HG03060 (cell line): Measurements from ENCODE around the gene BRD9.
"Not testable (repeated sequence)": the region's sequence is repeated elsewhere in the genome, so short reads cannot be mapped to it uniquely, and the experiment has no call there.

Source experiments
- ATAC-seq: cut with Tn5 transposase; IDR thresholded peaks from one replicate; pipeline ENCODE4 v1.9.1; 2021; ENCODE audit warnings: low read depth, moderate number of reproducible peaks; ENCODE audit not compliant: unreplicated experiment

BRD9 gene

DNA sequence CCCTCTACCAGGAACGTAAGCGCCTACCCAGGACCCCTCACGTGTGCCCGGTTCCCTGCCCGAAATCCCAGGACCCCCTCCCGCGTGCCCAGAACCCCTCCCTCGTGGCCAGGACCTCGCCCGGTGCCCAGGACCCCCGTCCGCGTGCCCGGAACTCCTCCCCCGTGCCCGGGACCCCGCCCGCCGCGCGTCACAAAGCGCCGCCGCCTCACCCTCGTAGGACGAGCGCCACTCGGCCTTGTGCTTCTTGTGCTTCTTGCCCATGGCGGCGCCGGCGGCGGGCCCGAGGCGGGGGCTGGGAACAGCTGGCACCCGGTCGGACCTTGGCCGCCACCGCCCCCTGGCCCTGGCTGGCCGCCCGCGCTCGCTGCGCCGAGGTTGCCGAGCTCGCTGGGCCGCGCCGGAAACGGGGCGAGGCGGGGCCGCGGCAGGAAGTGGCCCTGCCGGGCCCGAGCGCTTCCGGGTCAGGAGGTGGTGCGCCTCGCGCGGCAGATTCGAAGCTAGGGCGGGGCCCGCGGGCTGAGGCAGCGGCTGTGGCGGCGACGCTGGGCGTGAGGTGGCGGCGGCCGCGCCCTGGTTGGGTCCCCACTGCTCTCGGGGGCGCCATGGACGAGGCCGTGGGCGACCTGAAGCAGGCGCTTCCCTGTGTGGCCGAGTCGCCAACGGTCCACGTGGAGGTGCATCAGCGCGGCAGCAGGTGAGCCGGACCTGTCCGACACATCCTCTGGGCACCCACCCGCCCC is at the start of gene BRD9, which contains the start of gene TRIP13:
TSS of gene BRD9 (minus strand) at position 408 of the 743 bp plus-strand sequence. CDS start at position 264, 144 bp downstream.
TSS of gene TRIP13 (plus strand) at position 491 of the 743 bp plus-strand sequence. CDS start at position 606, 115 bp downstream.
- ATAC-seq = peak; percentile 87

DNA sequence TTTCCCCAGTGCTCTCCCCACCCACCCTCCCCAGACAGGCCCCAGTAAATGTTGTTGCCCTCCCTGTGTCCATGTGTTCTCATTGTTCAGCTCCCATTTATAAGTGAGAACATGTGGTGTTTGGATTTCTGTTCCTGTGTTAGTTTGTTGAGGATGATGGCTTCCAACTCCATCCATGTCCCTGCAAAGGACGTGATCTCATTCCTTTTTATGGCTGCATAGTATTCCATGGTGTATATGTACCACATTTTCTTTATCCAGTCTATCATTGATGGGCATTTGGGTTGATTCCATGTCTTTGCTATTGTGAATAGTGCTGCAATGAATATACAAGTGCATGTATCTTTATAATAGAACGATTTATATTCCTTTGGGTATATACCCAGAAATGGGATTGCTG is 48.1 kb upstream of the BRD9 start:
- ATAC-seq = not testable (repeated sequence)

DNA sequence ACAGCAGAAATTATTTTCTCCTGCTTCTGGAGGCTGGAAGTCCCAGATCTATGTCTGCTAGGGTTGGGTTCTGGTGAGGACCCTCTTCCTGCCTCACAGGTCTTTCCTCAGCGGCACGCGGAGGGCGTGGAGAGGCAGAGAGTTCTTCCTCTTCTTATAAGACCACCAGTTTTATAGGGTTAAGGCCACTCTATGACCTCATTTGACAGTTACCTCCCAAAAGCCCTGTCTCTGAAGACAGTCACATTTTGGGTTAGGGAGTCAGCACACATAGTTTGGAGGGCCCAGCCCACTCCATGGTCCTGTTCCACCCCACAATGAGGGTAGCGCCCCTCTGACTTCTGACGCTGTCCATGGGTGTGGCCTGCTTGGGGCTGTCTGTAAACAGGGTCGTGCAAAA is 46.8 kb upstream of the BRD9 start:
- ATAC-seq = no peak

DNA sequence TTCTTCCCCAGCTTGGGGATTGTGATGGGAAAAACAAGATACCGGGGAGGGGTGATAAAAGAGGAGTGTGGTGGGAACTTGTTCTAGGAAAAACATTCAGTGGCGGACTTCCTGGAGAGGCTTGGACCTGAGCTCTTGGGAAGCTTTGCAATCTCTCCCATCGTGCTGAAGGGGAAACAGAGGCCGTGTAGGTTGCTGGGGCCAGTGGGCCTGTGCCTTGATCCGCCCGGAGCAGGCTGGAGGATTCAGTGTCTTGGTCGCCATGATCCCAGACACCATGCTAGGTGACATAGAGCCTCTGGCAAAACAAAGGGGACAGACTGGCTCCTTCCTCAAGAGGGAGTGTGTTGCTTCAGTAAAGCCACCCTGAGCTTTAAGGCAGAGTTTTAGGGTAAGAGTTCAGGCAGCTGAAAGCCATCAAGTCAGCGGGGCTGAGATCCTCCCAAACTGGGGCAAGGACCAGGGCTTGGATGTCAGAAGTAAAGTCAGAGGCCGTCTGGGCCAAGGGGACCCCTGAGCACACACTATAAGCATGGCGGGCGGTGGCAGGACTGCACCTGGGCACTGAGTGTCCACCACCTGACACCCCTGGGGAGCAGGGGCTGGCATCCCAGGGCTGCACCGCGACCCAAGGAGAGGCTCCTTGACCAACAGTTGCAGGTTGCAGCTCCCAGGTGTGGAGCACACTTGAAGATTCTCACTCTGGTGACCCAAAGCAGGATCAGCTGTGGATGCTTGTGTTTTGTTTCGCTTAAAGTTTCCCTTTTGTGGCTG is 44.7 kb upstream of the BRD9 start:
- no peak for ATAC-seq

DNA sequence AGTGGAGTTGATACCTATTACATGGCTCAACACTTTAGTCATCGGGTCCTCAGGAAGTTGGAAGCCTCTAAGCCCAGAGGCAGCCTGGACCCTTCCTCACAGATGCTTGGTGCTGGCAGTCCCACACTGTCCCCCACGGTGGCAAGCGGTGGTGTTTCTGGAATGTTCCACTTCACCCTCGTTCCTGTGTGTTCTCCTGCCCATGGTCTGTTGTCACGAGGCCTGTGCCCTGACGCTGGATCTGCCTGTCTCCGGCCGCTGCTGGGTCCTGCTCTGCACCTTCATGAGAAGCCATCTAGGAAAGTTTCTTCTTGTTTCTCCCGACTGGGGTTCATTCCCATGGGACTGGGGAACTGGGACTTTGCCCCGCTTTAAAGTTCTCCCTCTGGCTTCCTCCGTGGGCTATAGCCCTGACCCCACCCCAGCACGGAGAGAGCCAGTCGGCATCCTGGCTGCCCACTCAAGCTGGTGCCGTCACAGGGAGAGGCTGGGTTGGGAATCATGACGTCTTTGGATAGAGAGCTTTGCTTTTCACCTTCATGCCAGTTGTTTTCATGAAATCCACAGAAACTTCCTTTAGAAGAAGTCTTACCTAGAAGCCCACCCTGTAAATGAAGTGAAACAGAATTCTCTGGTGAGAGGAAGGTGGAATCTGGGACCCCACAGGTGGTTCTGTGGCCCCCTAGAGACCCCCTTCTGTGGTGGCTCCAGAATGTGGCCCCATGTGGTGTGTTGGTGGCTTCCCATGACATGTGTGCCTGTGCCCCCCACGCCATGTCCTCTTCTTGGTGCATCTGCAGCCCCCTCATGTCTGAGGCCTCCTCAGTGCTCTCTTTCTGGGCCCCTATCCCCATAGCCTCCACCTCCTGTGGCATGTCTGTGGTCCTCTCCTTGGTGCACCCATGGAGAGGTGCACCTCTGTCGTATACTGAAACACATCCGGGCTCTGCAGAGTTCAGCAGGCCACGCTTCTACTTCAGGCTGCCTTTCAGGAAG is 43.8 kb upstream of the BRD9 start:
- no peak for ATAC-seq

DNA sequence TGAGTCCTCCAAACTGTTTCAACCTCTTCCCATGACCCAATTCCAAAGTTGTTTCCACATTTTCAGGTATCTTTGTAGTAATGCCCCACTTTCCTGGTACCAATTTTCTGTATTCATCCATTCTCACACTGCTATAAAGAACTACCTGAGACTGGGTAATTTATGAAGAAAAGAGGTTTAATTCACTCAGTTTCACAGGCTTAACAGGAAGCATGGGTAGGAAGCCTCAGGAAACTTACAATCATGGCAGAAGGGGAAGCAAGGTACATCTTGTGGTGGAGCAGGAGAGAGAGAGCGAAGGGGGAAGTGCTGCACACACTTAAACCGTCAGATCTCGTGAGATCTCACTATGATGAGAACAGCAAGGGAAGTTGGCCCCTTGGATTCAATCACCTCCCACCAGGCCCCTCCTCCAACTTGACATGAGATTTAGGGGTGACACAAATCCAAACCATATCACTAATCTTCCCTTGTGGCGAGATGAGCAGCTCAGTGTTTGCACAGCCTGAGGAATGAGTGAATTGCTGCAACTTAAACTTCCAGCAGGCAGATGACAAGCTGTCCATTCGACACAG is 43.0 kb upstream of the BRD9 start:
- no peak for ATAC-seq

DNA sequence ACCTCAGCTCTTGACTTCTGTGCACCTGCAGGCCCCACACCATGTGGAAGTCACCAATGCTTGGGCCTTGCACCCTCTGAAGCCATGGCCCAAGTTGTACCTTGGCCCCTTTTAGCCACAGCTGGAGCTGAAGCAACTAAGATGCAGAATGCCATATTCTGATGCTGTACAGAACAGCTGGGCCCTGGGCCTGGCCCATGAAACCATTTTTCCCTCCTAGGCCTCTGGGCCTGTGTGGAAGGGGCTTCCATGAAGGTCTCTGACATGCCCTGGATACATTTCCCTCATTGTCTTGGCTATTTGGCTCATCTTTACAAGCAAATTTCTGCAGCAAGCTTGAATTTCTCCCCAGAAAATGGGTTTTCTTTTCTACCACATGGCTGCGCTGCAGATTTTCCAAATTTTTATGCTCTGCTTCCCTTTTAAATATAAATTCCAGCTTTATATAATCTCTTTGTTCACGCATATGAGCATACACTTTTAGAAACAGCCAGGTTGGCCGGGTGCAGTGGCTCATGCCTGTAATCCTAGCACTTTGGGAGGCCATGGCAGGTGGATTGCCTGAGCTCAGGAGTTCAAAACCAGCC is 41.9 kb upstream of the BRD9 start:
- ATAC-seq = not testable (repeated sequence)

DNA sequence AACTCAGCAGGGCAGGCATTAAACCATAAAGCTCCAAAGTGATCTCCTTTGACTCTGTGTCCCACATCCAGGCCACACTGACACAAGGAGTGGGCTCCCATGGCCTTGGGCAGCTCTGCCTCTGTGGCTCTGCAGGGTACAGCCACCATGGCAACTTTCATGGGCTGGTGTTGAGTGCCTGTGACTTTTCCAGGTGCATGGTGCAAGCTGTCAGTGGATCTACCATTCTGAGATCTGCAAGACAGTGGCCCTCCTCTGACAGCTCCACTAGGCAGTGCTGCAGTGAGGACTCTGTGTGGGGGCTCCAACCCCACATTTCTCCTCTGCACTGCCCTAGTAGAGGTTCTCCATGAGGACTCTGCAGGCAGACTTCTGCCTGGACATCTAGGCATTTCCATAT is 41.4 kb upstream of the BRD9 start:
- not testable (repeated sequence) for ATAC-seq

DNA sequence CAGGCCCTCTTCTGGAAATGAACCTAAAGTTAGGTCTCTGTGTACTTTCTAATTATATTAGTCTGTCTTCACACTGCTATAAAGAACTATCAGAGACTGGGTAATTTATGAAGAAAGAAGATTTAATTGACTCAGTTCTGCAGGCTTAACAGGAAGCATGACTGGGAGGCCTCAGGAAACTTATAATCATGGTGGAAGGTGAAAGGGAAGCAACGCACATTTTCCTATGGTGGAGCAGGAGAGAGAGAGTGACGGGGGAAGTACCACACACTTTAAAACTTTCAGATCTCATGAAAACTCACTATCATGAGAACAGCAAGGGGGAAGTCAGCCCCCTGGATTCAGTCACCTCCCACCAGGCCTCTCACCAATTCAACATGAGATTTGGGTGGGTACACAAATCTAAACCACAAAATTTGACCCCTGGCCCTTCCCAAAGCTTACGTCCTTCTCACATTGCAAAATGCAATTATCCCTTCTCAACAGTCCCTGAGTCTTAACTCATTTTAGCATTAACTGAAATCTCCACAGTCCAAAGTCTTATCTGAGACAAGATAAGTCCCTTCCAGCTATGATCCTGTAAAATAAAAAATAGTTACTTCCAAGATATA is 40.8 kb upstream of the BRD9 start:
- ATAC-seq = no peak

DNA sequence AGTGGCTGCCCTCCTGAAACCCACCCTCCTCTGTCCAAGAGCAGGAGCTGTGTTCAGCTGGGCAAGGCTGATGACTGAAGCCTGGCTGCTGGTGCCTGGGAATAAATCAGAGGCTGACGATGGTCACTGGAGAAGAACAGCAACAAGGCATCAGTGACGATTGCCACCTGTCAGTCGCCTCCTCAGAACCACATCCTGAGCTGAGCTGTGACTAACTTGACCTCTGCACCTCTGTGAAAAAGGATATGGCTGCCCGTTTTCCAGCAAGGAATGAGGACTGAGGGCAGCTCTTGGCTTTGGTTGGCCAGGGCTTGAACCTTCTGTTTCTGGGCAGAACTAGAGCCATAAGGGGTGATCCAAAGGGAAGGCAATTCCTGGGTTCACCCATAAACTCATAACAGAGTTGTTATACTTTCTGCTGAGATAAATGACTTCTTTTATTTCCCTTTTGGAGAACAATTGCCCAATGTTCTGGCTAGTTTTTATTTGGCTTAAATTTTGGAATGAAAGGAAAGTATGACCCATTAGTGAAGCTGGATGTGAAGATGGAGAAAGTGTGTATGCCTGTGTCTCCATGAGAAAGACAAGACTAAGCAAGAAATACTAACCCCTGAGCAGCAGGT is 40.1 kb upstream of the BRD9 start:
- no peak for ATAC-seq

DNA sequence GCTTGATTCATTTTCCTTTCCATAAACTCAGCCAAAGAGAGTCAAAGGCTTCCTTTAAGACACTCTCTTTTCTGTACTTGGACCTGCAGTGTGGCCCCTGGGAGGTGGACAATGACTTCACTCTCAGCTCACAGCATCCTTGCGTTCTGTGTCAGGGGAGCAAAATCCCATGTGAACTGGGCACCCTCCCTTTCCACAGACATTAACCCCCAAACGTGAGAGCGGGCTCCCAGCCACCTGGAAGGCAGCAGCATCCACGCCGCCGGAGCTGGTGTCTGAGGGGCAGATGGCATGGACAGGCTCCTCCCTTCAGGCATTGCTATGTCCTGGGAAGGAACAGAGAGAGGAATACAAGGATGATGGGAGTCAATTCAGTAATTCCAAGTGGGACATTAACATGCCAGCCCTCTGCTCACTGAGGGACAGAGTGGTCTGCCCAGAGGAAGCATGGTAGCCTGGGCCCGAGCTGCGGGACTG is 39.6 kb upstream of the BRD9 start:
- ATAC-seq = no peak

DNA sequence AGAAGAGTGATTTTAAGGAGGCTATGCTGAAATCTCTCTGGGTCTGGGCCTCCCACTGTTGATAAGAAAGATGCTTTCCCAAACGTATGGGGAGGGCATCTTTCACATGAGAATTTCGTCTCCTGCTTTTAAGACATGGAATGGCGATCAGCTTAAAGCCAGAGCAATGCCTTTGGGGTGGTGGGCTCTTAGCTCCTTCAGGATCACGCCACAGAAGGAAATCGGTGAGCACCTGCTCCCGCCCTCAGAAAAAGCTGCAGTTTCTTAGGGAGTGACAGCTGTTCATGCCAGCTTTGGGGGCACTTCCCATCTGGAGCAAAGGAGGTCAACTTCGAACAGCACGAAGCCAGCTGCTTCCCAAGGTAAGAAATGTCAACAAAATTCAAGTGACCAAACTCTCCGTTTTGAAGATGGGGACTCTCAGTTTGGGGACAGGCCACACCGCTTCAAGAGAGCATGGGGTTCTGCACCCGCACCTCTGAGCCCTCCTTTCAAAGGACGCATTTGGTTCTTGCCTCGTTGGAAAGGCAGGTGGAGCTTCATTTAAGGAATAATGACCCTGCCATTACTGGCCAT is 39.1 kb upstream of the BRD9 start:
- ATAC-seq = no peak

DNA sequence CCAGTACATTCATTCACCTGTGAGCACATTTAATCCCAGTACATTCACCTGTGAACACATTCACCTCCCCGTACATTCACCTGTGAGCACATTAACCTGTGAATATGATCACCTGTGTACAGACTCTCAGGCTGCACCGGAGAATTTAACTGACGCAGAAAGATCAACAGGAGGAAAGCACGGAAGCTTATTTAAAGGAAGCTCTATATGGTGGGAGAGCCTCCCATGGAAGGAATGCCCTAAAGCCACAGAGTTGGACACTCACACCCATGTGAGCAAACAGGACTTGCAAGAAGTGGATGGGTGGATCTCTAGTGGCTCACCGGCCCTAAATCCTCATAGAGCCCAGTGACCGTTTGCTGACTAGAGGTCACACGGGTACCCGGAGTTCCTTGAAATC is 38.3 kb upstream of the BRD9 start:
- ATAC-seq = no peak

DNA sequence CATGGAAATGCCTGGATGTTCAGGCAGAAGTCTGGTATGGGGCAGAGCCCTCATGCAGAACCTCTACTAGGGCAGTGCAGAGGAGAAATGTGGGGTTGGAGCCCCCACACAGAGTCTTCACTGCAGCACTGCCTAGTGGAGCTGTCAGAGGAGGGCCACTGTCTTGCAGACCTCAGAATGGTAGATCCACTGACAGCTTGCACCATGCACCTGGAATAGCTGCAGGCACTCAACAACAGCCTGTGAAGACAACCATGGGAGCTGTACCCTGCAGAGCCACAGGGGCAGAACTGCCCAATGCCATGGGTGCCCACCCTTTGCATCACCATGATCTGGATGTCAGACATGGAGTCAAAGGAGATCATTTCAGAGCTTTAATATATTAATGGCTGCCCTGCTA is 37.0 kb upstream of the BRD9 start:
- no peak for ATAC-seq

DNA sequence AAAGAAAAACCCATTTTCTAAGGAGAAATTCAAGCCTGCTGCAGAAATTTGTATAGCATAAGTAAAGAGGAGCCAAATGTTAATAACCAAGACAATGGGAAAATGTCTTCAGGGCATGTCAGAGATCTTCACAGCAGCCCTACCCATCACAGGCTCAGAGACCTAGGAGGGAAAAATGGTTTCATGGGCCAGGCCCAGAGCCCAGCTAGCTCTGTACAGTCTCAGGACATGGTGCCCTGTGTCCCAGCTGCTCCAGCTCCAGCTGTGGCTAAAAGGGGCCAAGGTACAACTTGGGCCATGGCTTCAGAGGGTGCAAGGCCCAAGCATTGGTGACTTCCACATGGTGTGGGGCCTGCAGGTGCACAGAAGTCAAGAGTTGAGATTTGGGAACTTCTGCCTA is 36.6 kb upstream of the BRD9 start:
- ATAC-seq = not testable (repeated sequence)

DNA sequence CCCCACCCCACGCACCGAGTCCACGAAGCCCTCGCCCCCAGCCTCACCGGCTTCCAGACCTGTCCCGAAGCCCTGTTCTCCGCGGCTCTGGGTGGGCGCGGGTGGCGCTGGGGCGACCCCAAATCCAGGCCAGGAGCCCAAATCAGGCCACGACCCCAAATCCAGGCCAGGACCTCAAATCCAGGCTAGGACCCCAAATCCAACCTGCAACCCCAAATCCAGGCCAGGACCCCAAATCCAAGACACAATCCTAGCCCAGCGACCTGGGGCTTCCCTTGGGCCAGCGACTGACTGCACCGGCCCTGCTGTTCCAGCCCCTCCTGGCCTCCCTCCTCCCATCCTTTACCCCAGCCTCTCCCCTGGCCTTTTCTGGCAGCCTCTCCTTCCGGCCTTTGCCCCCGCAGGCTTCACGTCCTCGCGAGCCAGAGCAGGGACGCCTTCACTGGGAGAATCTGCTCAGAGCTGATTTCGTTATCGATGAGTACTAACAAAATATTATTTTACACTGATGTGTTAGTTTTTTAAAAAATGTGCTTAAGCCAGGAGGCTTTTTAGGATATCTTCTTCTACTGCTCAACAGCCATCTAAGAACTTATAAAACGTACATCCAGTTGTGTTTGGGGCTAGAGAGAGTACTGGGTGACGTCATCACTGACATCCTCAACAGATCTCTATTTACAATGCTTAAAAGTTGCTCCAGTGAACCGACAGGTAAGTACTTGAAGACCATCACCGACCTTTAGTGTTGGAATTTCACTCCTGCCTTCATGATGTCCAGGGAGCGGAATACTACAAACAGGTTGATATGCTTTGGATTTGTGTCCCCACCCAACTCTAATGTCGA is 34.8 kb upstream of the BRD9 start:
- ATAC-seq = no peak

DNA sequence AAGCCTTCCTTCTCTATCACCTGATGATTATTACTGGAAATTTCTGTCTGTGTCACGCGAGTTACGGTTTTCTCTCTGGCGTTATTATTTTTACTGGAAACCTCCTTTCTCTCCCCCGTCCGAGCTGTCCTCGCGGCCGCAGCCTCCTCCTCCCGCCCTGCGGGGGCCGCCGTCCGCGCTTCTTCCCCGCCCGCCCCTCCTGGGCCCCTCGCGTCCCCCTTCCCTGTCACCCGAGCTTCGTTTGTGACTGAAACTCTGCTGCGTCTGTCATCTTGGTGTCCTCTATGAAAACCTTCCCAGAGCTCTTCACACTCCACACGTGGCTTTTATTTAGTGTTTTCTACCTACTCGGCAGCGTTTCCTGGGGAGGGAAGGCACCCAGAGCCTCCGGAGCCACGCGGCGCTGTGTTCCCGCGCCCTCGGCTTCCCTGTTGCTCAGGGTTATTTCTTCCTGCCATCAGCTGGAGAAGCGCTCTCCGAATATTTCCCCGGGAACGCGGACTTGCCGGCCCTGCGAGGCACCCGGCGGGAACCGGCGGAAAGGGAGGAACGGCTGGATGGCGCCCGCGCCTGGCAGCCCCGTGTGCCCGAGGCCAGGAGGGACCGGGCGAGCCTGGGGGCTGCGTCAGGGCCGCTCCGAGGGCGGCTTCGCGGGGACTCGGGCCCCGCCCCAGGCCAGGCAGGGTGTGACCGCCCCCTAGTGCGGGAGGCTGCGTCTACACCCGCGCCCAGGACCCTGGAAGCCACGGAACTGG is 34.0 kb upstream of the BRD9 start:
- no peak for ATAC-seq
